Measurements from ENCODE around the gene RABGAP1L.

The RABGAP1L gene

DNA sequence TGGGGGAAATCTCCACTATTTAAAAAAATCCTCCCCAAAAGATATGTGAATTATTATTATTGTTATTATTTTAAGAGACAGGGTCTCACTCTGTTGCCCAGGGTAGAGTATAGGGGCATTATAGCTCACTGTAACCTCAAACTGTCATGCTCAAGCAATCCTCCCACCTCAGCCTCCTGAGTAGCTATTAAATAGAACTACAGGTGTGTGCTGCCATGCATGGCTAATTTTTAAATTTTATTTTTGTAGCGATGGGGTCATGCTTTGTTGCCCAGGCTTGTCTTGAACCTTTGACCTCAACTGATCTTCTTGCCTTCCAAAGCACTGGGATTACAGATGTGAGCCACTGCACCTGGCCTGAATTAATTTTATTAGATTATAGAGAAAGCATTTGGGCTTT, 116.8 kb downstream of the RABGAP1L start:
- TF ChIP-seq, protein P1, sequence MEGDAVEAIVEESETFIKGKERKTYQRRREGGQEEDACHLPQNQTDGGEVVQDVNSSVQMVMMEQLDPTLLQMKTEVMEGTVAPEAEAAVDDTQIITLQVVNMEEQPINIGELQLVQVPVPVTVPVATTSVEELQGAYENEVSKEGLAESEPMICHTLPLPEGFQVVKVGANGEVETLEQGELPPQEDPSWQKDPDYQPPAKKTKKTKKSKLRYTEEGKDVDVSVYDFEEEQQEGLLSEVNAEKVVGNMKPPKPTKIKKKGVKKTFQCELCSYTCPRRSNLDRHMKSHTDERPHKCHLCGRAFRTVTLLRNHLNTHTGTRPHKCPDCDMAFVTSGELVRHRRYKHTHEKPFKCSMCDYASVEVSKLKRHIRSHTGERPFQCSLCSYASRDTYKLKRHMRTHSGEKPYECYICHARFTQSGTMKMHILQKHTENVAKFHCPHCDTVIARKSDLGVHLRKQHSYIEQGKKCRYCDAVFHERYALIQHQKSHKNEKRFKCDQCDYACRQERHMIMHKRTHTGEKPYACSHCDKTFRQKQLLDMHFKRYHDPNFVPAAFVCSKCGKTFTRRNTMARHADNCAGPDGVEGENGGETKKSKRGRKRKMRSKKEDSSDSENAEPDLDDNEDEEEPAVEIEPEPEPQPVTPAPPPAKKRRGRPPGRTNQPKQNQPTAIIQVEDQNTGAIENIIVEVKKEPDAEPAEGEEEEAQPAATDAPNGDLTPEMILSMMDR (IDR thresholded peaks at IDR 0.05; ENCODE audit: borderline replicate concordance, control extremely low read depth, extremely low read depth, insufficient read depth, missing control alignments), result no peak
- DNase-seq (ENCODE audit: low spot score), result no peak
- in situ Hi-C loops (cut with MboI; ENCODE audit: low sequenced_read_pairs, unreplicated experiment), result no loop called here

DNA sequence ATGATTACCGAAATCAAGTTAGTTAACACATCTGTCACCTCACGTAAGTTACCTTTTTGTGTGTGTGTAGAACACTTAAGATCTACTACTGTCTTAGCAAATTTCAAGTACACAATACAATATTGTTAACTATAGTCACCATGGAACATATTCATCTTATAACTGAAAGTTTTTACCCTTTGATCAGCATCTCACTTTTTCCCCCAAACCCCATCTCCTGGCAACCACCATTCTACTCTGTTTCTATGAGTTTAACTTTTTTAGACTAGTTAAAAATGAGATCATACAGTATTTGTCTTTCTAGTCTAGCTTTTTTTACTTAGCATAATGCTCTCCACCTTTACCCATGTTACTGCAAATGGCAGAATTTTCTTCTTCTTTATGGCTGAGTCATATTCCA, 124.7 kb downstream of the RABGAP1L start:
- TF ChIP-seq, protein P1 (IDR thresholded peaks at IDR 0.05; ENCODE audit: borderline replicate concordance, control extremely low read depth, extremely low read depth, insufficient read depth, missing control alignments), result no peak

DNA sequence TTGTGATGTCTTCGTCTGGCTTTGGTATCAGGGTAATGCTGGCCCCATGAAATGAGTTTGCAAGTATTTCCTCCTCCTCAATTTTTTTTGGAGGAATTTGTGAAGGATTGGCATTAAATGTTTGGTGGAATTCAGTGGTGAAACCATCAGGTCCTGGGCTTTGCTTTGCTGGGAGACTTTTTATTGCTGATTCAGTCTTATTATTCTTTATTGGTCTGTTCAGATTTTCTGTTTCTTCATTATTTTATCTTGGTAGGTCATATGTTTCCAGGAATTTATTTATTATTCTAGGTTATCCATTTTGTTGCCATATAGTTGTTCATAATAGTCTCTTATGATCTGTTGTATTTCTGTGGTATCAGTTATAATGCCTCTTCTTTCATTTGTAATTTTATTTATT, 126.7 kb downstream of the RABGAP1L start:
- in situ Hi-C loops (cut with MboI; ENCODE audit: low sequenced_read_pairs, unreplicated experiment), result no loop called here
- TF ChIP-seq, protein P1 (IDR thresholded peaks at IDR 0.05; ENCODE audit: borderline replicate concordance, control extremely low read depth, extremely low read depth, insufficient read depth, missing control alignments), result no peak
- DNase-seq (ENCODE audit: low spot score), result no peak

More for the DNA sequence above, 124.7 kb downstream of the RABGAP1L start:
- in situ Hi-C loops (cut with MboI; ENCODE audit: low sequenced_read_pairs, unreplicated experiment), result no loop called here
- DNase-seq (ENCODE audit: low spot score), result no peak

DNA sequence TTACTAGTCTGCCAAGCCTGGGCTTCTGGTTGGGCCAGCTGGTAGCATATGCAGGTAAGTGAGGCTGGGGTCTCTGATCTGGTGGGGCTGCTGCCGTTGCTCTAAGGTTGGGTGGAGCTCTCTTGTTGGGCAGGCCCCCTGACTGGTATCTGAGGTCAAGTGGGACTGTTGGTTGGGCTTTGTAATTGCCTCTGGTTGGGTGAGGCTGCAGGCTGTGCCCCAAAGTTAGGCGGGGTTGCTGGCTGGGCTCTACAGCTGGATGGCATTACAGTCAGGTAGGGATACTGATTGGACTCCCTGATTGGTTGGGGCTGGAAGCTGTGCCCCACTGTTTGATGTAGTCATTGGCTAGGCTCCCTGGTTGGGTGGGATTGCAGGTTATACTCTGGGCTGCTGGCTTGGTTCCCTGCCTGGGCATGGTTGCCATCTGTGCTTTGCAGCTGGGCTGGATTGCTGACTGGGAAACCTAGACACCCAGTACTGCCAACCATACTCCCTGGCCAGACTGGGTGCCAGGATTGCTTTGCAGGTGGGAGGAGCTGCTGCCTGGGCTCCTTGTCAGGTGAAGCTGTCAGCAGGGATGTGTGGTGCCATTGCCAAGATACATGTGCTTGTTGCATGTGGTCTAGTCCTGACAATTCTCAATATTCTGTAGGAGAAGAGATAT, 130.5 kb downstream of the RABGAP1L start:
- no peak for DNase-seq (ENCODE audit: low spot score)
- in situ Hi-C loops (cut with MboI; ENCODE audit: low sequenced_read_pairs, unreplicated experiment), result no loop called here
- TF ChIP-seq, protein P1 (IDR thresholded peaks at IDR 0.05; ENCODE audit: borderline replicate concordance, control extremely low read depth, extremely low read depth, insufficient read depth, missing control alignments), result no peak

DNA sequence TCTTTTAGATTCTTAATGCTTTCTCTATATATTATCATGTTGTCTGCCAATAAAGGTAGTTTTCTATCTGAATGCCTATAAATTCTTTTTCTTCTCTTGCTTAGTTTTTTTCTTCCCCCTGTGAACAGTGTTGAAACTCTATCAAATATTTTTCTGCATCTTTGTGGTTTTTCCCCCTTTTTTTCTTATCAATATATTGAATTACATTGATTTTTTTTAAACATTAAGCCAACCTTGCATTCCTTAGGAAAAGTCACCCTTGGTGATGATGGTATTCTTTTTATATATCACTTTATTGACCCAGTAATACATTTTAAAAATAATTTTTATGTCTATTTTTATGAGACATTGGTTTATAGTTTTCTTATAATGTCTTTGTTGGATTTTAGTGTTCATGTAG, 131.7 kb downstream of the RABGAP1L start:
- TF ChIP-seq, protein P1 (IDR thresholded peaks at IDR 0.05; ENCODE audit: borderline replicate concordance, control extremely low read depth, extremely low read depth, insufficient read depth, missing control alignments), result no peak
- DNase-seq (ENCODE audit: low spot score), result no peak
- in situ Hi-C loops (cut with MboI; ENCODE audit: low sequenced_read_pairs, unreplicated experiment), result no loop called here

DNA sequence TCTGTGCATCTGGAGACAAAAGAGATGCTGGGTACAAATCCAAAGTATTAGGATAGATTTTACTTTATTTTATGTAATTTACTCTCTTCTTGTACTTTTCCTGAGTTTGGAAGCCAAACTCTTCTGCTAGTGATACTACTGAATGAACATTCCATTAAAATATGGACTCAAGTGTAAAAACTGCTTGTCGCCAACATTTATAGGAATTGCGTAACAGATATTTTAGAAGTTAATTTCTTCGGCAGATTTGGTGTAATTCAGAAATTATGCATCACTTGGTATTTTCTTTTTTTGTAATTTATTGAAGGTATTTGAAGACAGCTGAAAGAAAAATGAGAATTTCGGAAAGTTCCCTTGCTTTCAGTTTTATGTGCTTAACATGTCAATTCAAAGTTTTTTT, 137.0 kb downstream of the RABGAP1L start:
- in situ Hi-C loops (cut with MboI; ENCODE audit: low sequenced_read_pairs, unreplicated experiment), result no loop called here
- DNase-seq (ENCODE audit: low spot score), result no peak
- TF ChIP-seq, protein P1 (IDR thresholded peaks at IDR 0.05; ENCODE audit: borderline replicate concordance, control extremely low read depth, extremely low read depth, insufficient read depth, missing control alignments), result no peak

Measured in GM13976 (cell line).